RPMI7951 (cell line): ENCODE results near the gene TAPBP. TPM values are rescaled to one million over a fixed set of nuclear protein-coding genes. Genes with fewer than 3 reads are reported as not detected.
A peak's percentile ranks its signal among the peaks of the same experiment; 100 is the strongest.
"Not testable (repeated sequence)": the region's sequence is repeated elsewhere in the genome, so short reads cannot be mapped to it uniquely, and the experiment has no call there.

Source experiments
- DNase-seq: peaks from one replicate; pipeline ENCODE4 v3.0.0-alpha.2; 2012; ENCODE audit warnings: low read depth
- total RNA-seq: library from RNA; depleted of rRNA; stranded (reverse); fragments of >200 nt; shearing (Covaris generic); gene quantifications from 2 replicates; pipeline ENCODE4 v1.2.3, GENCODE V29; 2014

TAPBP gene
- total RNA-seq, 1 experiment from 2014 or later: 79.9 TPM

DNA sequence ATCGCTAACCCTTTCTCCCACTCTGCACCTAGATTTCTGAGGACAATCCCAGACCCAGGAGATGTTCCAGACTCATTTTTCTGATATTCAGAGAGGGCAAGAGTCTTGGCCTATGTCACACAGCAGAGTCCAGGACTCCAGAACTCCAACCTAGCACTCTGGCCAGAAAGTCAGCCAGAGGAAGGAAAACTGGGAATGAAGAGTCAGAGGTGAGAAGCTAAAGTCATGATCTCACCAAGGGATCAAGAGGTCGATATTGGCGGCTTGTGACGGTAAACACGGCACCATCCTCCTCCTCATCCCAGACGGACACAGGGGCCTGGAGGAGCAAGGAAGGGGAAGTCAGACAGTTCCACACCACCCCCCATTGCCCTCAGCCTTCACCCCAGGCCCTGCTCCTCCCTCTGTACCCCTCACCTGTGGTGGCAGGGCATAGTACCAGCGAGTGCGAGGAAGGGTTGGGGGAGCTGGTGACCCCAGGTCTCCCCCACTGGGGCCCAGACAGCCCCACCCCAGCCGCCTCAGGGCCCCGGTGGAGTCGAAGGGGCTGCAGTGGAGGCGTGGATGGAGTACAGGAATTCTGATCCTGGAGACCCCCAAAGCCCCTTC lies 17.0 kb downstream of the TAPBP start:
- DNase-seq: no peak

DNA sequence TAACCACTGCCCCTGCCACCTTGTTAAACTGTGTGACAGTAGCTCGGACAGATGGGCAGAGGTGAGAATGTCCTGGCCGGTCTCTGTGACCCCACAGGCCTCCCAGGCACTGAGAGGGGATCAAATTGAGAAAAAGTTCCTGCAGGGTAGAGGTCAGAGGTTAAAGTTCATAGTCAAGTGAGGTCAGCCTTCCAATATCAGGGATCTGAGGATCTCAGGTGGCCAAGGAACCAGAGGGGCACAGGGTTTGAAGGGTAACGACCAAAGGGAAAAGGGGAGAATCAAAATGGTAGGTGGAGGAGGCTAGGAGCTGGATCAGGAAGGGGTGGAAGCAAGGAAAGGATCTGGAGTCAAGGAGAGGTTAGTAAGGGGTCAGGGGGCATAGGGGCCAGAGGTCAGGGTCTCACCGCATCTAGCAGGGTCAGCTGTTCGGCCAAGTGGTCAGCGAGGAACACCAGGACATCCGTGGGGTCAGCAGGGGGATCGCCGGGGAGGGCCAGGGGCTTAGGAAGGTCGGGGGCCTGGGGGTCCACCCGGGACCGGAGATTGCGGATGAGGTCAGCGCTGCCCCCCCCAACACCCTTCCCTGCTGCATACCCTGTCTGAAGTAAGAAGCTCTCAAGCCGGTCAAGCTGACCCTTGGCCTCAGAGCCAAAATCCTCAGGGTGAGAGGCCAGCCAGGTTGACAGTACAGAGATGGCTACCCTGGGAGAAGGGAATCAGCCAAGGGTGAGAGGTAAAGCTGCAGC lies 18.1 kb downstream of the TAPBP start:
- no peak for DNase-seq

DNA sequence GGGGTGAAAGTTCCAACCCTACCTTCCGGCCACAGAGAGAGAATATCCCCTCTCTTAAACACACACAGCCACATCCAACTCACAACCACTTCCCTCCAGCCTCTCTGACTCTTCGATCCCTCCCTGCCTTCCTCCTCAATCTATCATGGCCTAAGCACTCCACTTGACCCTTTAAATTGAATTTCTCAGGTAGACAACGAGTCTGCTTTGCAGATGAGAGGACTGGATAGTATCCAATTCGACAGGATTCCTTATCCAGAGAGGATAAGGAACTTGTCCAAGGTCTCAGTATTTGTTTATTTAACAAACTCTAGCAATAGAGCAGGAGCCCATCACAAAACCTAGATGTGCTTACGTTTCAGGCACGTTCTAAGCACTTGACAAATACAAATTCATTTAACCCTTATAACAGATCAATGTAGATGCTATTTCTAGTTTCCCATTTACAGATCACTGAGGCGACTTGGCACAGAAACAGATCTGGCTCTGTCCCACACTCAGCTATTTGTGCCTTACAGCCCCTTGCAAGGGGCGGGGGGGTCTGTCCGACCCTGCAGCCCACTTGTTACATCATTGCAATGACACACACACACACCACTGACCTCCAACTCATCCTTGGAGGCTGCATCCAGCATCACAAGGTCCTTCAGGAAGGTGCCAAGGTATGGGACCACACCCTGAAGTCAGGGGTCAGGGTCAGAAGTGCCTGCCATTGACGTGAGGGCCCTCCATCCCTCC lies 19.6 kb downstream of the TAPBP start:
- no peak for DNase-seq

DNA sequence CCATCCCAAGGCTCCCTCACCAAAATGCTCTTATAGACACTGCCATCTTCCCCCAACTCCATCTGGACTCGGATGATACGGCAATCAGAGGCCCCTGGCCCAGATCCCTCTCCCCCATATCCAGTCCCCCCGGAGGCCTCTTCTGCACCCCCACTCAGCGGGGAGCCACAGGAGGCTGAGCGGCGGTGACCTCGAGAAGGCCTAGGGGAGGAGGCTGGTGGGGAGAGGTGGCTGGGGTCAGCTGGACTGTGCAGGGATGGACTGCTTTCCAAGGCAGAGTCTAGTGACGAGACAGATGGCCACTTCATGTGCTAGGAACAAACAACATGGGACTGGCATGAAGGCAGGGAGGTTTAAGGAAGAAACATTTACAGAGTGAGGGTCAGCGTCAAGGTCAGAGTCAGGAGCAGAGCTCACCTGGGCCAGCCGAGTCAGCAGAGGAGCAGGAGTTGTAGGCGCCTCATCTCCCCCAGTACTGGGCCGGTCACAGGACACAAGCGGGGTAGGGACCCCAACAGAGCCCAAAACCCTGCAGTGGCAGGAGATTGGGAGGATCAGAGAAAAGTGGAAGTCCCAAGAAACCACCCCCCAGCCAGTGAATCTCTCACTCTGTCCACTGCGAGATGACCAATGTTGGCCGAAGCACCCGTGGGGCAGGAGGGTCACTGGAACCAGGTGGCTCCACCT lies 20.7 kb downstream of the TAPBP start:
- DNase-seq: no peak

DNA sequence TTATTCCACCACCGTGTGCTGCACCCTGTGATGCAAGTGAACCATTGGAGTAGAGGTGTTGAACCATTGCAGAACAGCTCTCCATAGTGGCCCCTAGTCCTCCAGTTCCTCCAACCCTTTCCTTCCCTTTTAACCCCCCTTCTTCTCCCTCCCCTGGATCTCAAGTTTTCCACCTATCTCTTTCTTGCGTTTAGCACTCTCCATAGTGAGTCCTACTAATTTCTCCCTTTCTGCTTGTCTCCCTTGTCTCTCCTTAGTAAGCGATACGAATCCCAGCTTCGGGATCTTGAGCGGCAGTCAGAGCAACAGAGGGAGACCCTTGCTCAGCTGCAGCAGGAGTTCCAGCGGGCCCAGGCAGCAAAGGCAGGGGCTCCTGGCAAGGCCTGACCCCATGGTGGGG lies 23.4 kb downstream of the TAPBP start:
- no peak for DNase-seq

DNA sequence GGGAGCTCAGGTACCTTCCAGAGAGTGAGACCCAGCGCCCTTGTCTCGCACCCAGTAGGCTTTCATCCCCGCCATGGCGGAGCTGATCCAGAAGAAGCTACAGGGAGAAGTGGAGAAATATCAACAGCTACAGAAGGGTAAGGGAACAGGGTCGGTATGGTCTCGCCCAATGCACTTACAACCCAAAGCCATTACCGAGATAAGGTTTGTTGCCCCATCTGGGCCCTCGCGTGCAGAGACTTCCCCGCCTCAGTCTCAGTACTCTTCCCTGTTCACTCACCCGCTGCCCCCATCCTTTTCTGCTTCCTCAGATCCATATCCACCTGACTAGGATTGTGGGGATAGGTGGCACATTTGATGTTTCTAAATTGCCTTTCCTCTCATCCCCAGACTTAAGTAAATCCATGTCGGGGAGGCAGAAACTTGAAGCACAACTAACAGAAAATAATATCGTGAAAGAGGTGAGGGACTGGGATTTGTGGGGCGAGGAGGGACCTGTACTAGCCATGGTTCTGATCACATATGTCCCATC lies 24.0 kb downstream of the TAPBP start:
- no peak for DNase-seq

DNA sequence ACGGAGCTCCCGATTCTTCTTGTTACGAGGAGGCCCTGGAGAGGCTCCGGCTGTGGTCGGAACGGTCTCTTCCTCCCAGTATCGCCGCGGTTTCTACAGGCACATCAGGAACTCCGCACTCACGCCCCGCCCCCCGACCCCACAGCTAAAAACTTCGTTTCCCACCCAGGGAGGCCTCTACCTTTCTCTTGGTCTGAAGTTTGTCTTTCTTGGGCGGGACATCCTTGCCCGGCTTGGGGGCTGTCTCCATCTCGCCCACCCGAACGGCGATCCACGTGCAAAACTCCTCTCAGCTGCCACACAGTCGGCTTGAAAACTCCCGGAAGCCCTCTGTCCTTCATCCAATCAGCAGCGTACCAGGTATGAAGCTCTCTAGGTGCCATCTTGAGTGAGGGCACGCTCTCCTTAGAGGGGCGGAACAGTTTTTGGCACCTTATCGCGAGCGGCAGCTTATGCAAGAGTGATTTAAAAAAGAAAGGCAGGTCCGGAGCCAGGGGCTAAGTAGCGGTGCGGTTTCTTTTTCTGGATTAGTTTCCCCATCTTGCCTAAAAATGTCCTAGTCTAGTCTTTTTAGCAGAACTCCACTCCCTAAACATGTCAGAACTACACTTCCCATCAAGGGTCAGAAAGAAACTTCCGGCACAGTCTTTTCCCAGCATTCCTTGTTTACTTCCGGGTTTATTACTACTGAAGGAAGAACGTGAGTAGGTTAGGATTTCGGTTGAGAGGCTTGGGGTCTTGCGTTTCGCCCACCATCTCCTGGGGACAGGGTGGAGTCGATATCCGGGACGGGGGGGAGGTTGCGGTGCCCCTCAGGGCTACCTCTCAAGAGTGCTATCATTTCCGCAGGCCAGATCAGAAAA lies 24.7 kb downstream of the TAPBP start, which contains the start of the genes PFDN6 and WDR46:
Gene PFDN6 (plus strand): TSS at position 681 of the 863 bp plus-strand sequence. CDS start 256 bp downstream, outside the sequence.
Gene WDR46 (minus strand): TSS at position 319 of the 863 bp plus-strand sequence. CDS start 69 bp downstream, at position 250.
- DNase-seq: peak; percentile 90

DNA sequence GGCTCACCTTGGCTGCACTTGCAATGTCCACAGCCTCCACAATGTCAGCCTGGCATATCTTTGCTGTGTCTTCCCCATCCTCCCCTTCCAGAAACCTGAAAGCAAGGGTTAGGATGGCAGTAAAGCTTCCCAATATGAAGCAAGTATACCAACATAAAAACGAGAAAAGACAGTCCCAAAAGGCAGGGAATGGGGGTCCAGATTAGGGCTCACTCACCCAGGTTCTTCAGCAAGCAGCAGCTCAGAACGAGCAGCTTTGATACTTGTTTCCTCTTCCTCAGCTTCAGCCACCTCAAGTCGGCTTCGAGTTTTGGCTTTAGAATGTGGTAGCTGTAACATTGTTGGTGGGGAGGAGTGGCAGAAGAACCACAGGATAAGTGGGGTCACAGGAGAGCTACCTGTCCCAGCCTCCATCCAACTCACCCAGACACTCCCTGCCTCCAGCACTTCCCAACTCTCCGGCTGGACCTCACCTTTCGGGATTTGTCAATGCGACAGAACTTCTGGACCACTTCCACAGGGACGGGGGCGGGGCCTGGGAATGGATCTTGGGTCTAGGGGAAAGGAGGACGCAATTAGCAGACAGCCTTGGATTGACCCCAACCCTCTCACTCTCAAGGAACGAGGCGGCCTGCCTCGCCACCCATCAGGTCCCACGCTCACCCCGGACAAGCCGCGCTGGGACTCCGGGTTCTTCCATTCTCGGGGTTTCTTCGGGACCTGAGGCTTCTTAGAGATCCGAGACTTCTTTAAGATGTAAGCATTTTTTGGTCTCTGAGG lies 25.5 kb downstream of the TAPBP start:
- no peak for DNase-seq

DNA sequence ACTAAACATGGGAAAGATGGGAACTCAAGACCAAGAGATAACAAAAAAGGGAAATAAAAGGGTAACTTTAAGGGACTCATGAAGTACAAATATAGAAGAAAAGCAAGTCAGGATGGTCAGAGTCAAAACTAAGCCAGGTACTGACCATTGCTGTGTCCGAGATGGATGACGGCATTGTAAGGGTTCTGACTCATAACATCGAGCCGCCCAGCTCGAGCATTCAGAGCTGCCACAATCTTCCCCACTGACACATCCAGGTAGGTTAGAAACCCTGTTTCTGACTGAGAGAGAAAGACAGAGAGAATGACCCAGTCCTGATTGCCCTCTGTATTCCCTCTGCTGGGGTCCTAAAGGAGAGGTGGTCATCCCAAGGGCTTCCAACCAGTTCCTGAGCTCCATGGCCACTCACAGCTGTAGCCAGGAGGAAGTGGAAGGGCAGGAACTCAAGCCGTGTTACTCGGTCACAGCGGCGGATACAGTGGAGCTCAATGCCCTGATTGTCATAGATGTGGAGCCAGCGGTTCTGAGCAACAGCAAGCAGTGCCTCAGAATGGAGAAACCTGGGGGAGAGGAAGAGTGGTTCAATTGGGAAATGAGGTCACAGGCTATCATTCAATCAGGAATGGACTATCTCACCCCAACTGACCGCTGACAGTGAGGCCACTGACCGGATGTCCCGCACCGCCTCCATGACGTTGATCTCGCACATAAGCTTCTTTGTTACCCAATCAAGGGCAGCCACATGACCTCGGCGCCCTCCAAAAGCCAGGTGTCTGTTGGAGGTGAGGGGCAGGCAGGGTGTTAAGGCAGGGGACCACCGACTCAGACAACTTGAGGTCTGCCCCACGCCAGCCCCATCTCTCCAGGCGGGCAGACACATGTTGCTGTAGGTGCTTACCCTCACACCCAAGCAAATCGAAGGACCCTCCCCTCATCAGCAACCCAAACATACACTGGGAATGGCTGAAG lies 26.6 kb downstream of the TAPBP start:
- no peak for DNase-seq

DNA sequence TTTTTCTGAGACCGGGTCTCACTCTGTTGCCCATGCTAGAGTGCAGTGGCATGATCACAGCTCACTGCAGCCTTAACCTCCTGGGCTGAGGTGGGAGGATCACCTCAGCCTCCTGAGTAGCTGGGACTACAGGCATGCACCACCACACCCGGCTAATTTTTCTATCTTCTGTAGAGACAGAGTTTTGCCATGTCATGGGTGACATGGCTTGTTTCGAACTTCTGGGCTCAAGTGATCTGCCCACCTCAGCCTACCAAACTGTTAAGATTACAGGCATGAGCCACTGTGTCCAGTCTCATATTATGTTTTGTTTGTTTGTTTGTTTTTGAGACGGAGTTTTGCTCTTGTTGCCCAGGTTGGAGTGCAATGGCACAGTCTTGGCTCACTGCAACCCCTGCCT lies 28.7 kb downstream of the TAPBP start:
- DNase-seq: not testable (repeated sequence)

DNA sequence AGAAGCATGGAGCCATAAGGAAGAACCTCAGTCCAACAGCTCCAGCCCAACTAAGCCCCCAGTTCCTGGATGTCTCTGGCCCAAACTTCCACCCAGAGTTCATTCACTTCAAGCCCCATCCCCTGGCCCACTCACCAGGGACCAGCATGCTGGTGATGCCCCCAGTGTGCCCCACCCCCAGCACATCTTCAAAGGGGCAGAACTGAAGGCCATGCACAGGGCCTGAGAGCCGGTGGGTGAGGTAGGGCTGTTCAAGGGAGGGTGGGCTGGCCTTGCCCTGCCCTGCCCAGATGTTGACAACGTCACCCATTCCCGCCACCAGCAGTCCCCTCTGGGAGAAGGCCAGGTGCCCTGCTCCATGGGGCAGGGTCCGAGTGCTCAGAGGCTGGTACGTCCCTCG lies 33.3 kb downstream of the TAPBP start:
- no peak for DNase-seq

DNA sequence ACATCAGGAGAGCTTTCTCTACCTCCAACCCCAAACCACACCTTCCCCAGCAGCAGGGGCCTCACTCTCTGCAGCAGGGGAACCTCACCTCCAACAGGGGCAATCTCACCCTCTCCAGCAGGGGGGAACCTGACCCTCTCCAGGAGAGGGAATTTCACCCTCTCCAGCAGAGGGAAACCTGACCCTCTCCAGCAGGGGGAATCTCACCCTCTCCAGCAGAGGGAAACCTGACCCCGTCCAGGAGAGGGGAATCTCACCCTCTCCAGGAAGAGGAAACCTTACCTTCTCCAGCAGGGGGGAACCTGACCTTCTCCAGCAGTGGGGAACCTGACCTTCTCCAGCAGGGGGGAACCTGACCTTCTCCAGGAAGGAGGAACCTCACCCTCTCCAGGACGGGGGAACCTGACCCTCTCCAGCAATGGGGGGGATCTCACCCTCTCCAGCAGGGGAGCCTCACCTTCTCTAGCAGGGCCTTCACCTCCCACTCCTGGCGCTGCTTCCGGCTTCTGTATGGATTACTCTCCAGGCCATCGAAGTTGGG lies 33.8 kb downstream of the TAPBP start:
- DNase-seq: peak; percentile 46

DNA sequence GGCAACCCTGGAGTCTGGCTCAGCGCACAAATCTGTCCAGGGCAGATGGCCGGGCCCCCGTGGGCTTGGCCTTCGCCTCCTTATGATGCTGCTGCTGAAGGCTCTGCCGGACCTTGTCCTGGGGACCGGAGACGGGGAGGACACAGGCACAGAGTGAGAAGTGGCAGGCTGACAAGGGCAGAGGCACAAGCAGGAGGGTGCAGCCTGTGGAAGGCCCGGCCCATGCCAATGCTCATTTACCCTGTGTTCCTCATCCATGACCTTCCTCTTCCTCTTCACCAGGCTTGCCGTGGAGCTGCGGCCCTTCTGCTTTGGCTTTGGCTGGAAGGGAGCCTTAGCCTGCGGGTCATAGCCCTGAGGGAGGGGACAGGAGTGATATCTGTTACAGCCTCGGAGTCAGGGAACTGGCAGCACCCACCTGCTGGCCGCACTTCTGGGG lies 34.6 kb downstream of the TAPBP start:
- no peak for DNase-seq

DNA sequence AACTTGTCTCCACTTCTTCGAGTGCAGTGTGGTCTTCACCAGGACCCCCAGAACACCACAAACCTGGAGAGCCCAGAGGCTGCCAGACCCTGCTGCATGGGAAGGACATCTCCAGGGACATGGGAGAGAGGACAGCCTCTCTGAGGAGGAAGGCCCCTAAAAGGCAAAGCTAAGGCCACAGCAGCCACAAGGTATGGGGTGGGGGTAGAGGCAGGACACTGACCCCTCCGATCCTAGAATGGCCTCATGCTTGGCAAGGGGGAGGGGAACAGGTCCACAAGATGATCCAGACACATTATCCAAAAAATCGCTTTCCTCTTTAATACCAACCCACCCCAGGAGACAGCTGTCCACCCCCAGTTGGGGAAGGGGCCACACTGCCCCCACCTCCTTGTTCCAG lies 35.1 kb downstream of the TAPBP start:
- DNase-seq: no peak

DNA sequence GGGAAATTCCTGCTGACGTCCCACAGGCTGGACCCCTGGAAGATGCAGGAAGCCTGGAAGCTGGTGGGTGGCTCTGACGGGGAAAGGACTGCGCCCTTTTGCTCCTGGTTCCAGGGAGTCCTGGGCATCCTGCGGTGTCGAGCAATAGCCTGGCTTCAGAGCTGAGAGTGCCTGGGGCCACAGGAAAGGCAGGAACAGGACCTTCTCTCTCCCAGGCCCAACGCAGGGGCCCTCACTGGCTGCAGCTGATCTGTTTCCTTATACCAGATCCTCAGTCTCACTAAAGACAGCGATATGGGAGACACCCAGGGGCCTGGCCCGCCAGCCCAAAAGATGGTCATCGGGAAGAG lies 35.5 kb downstream of the TAPBP start:
- DNase-seq: peak; percentile 15

DNA sequence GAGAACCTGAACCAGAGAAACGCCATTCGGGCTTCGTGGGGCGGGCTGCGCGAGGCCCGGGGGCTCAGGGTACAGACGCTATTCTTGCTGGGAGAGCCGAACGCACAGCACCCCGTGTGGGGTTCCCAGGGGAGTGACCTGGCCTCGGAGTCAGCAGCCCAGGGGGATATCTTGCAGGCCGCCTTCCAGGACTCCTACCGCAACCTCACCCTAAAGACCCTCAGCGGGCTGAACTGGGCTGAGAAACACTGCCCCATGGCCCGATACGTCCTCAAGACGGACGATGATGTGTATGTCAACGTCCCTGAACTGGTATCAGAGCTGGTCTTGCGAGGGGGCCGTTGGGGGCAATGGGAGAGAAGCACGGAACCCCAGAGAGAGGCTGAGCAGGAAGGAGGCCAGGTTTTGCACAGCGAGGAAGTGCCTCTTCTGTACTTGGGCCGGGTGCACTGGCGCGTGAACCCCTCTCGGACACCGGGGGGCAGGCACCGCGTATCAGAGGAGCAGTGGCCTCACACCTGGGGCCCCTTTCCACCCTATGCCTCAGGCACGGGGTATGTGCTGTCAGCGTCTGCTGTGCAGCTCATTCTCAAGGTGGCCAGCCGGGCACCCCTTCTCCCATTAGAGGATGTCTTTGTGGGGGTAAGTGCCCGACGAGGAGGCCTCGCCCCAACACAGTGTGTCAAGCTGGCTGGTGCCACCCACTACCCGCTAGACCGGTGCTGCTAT lies 36.1 kb downstream of the TAPBP start:
- DNase-seq: peak; percentile 21

DNA sequence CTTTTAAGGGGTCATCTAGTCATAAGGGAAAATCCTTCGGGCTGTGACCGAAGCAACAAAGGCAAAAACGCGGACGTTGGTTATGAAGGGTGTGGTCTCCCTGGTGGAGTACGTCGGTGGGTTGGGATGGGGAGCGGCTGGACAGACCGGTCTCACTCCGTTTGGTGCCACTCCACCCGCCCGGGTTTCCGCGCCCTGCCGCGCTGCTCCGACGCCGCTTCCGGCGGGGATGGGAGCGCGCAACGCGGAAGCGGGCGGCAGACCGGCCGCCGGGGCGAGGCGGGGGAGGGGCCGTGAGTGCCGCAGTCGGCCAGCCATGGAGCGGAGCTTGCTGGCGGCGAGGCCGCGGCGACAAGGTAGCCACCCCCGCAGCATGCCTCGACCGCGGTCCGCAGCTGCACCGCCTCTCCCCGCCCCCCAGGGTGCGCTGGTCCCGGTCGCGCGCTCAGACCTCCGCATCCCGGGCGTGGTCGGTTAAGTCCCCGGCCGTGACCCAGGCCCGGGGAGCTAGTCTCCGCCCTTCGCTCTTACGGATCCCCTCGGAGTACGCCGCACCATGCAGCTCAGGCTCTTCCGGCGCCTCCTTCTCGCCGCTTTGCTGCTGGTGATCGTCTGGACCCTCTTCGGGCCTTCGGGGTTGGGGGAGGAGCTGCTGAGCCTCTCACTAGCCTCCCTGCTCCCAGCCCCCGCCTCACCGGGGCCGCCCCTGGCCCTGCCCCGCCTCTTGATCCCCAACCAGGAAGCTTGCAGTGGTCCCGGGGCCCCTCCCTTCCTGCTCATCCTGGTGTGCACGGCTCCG lies 36.8 kb downstream of the TAPBP start, which contains the start of gene B3GALT4:
Gene B3GALT4 (plus strand): TSS at position 260 of the 799 bp plus-strand sequence. CDS start 297 bp downstream, at position 557.
- peak; percentile 67 for DNase-seq
